Measurements from ENCODE around the gene DES.

Gene DES

DNA sequence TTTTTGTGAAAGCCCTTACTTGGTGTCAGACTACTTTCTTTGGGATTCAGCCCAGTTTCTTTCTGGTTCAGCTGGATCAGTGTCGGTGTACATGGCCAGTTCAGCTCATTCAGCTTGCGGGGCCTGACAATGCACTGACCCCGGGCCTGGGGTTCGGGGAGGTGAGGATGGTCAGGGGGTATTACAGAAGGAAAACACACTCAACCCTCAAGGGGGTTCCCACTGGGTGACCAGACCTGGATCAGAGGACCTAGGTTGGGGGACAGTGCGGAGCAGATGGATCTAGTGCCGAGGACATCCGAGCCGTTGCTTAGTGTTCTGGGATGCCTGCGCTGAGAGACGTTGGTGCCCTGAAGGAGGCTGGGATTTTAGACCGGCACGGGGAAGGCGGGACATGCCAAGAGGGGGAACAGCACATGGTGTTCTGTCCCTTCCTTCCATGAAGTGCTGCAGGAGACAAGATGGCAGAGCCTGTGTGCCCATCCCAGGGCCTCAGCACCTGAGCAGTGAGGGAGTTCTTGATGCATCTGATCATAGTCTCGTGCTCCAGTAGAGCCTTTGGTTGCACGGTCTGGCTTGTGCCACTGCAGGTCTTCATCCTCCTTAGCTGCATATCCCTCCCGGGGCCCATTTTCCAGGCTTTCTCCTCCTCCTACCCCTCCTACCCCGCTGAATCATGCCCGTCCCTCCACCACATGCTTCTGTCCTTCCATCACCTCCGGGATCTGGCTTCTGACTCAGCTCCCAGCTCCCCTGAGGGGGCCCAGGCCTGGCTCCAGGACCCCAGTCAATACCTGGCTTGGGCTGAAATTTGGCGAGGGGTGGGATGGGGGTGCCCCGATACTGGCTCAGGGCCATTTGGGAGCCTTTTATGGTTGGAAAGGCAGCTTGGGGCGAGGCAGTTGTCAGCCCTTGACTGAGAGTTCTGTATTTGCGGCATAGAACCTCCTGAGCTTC is 34.5 kb downstream of the DES start:
- TF ChIP-seq, protein P1, sequence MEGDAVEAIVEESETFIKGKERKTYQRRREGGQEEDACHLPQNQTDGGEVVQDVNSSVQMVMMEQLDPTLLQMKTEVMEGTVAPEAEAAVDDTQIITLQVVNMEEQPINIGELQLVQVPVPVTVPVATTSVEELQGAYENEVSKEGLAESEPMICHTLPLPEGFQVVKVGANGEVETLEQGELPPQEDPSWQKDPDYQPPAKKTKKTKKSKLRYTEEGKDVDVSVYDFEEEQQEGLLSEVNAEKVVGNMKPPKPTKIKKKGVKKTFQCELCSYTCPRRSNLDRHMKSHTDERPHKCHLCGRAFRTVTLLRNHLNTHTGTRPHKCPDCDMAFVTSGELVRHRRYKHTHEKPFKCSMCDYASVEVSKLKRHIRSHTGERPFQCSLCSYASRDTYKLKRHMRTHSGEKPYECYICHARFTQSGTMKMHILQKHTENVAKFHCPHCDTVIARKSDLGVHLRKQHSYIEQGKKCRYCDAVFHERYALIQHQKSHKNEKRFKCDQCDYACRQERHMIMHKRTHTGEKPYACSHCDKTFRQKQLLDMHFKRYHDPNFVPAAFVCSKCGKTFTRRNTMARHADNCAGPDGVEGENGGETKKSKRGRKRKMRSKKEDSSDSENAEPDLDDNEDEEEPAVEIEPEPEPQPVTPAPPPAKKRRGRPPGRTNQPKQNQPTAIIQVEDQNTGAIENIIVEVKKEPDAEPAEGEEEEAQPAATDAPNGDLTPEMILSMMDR (IDR thresholded peaks at IDR 0.05) = no peak

DNA sequence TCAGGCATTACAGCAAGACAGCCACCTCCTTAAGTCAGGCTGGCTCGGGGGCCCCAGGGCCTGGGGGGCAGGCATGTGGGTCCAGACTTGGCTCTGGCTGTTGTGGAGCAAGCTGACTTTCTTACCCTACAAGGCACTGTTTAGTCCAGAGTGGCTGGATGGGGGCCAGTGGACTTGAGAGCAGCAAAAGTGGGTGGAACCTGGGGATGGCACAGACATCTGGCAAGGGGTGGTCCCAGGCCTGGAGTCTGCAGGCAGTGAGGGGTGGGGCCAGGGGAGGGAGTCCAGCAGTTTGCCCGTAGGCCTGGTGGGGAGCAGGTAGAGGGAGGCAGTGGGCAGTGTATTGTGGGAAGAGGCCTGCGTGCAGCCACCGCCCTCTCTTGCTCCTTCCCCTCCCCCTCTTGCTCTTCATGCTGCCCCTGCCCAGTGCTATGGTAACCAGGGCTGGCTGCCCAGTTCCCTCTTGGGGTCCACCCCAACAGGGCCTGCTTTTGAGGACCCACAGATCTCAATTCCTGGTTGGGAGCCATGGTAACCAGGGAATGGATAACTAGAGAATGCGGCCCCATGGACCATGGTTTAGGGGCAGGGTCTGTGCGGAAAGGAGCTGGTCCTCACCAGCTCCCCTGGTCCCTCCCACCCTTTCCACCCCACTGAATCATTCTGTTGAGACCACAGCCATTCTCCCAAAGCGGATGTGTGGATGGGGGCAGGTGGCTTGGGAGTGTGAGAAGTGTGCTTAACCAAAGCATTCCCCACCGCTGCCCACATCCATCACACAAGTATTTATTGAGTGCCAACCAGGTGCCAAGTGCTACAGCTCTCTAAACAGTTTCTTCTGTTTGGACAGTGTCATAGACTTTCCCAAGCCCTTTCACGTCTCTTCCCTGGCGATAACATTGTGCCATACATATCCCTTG is 35.8 kb downstream of the DES start:
- TF ChIP-seq, protein P1 (IDR thresholded peaks at IDR 0.05) = no peak

DNA sequence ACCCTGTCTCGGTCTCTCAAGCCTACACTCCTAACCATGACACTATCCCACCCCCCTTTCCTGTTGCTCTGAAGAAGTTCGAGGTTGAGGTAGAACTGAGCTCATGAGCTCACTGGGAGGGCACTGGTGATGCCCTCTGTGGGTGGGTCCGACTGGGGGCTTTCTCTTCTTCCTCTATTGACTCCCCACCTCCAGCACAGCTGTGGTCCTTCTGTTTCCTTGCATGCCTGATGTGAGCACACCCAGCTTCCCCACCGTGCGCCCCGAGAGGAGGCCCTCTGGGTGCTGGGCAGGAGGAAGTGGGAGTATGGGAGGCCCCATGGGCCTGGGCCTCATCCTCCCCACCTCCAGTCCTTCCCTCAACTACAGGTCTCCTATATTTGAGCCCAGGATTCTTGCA is 37.4 kb downstream of the DES start:
- TF ChIP-seq, protein P1 (IDR thresholded peaks at IDR 0.05) = no peak

DNA sequence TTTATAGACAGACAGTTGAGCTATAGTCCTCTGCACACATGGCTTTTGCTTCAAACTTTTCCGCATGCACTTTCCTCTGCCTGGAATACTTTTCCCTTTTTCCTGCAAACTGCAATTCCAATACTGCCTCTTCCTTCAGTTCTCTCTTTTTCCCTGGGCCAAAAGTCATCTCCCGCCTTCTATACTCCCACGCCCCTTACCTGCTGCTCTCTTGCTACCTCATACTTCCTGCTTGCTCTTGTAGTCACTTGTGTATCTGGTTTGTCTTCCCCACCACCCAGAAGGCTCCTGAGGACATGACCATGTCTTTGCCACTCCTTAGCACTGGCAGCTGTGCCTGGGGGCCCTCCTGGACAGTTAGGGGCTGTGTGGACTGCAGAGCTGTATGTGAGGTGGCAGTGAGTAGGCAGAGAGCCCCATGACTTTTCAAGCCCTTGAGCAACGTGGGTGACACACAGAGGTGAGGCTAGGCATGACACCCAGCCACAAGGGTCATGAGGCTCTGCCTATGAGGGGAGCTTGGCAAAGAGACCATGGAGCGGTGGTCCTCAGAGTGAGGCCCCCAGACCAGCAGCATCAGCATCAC is 39.7 kb downstream of the DES start:
- TF ChIP-seq, protein P1 (IDR thresholded peaks at IDR 0.05) = no peak

DNA sequence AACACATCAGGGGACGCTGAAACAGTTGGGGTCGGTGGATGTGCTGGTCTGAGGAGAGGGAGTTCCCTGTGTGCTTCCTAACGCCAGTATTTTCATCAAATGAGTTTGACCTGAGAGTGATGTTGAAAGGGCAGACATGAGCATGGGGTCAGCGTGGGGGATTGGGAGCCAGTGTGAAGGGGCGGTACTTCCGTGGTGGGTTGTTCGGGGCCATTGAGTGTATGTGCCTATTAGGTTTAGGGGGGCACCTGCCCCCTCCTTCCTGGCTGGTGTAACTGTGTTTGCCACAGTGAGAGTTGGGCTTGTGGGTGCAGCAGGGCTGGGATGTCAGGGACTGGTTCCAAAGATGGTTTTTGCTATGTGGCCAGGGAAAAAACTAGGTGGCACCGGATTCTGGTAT is 40.8 kb downstream of the DES start:
- TF ChIP-seq, protein P1 (IDR thresholded peaks at IDR 0.05) = no peak

DNA sequence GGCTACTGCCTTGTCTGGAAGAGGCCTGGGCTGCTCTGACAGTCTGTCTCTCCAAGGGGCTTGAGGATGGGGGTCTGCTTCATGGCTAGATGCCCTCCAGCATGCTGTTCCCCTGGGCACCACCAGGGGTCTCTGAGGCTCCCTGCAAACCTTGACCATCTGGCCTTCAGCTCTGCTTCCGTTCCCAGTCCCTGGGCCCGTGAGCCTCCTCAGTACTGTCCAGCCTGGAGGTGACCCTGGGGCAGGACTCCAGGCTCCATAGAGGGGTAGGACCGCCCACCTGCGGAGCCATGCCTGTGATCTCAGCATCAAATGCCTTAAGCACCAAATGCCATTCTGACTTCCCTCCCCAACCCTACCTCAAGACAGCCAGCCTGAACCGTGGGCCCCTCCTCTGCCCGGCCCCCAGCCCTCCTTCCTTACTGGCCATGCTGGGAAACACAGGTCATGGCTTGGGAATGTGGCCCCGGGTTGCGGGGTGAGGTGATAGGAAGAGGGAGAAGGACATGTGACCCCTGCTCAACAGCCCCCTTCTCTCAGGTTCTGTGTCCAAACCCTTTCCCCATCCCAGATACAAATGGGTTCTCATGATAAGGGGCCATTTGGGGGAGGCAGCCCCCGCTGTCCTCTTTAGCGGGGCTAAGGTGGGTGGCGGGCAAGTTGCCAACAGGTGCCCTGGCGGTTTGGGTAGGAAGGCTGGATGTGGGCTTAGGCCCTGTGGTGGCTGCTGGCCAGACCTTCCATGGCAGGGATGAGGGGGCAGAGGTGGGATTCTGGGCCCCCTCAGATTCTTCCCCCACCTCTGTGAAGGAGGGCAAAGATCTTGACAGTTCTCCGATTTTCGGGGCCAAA is 41.5 kb downstream of the DES start:
- TF ChIP-seq, protein P1 (IDR thresholded peaks at IDR 0.05) = peak; percentile 76

All from LNCAP (cell line).